Fibroblast of skin of left quadriceps (primary cell): ENCODE results near the gene CACNG4.

ENCODE experiments used
- DNase-seq, 2 experiments: peaks; one replicate each; pipeline ENCODE4 v3.0.0-alpha.2; 2013; ENCODE audit warnings: low read depth in 2 of 2

The CACNG4 gene

DNA sequence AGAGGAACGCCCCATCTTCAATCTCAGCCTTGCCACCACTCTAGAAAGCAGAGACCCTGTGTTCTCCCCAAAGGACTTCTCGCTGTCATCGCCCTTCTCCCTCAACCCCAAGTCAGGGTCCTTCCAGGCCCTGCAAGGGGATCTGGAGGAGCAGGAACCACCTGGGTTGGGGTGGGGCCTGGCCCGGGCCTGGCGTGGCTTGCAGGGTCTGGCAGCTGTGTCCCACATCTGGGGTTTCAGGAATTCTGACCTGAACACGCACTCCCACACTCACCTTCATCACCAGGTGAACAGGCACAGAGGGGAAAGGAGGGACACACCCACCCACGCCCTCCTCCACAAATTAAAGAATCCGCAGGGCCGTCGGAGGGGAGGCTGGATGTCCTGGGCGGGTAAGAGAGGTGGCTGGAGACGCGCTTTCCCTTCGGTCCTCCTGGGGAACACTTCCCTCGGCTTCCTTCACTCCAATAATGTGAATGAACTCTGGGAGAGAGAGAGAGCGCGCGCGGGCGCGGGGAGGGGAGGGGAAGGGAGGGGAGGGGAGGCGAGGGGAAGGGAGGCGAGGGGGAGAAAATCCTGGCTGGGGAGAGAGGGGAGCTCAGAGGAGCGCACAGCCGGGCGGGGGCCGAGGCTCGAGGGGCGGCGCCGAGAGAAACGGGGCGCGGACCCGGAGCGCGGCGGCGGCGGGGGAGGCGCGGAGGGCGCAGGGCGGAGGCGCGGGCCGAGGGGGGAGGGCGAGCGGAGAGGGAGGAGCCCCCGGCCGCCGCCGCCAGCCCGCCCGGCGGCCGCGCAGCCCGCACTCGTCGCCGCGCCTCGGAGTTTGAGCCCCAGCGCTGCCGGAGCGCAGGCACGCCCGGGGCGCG is at the start of gene CACNG4:
TSS of gene CACNG4 (plus strand) at position 799 of the 863 bp plus-strand sequence. CDS start 205 bp downstream, outside the sequence.
- no peak for DNase-seq

DNA sequence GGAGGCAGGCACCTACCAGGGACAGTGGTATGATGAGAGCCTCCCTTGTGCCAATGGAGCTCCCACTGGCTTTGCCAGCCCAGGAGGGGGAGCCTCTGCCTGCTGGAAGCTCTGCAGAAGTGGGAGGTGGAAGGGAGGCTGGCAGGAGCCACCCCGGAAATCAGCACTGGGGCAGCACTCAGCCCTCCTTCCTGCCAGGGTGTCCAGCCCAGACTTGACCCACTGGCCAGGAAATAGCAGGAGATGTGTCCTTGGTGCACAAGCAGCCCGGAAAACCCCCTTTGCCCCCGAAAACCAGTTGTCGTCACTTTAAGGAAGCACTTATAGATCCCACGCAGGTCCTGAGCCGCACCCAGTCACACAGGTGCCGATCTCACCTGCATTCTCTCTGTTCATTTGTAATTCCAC is 49.3 kb upstream of the CACNG4 start:
- no peak for DNase-seq

DNA sequence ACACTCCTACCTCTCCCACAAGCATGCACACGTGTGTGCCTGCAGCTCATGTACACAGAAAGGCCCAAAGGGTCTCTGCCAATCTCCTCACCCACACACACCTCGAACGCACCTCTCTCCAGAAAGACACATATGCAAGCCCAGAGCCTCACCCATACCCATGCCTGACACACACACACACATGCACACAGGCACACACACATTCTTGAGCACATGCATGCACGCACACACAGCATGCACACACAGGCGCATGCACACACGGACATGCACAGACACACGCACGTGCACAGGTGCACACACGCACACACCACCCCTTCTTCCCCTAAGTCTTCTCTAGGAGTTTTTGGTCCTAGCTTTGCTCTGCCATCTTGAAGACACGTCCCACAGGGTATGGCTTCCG is 48.7 kb upstream of the CACNG4 start:
- no peak for DNase-seq

DNA sequence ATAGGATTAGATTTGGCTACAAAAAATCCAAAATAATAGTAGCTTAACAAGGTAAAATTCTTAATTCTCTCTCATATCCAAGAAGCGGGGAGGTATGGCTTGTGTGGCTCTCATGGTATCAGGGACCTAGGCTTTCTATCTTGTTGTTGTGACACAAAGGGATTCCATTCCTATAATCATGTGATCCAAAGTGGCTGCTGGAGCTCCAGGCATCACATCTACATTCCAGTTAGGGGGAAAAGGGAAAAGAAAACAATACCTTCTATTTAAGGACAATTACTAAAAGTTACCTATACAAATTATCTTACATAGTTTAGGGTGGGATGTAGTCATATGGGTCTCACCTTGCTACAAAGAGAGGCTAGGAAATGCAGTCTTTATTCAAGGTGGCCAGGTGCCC is 47.6 kb upstream of the CACNG4 start:
- DNase-seq = no peak

DNA sequence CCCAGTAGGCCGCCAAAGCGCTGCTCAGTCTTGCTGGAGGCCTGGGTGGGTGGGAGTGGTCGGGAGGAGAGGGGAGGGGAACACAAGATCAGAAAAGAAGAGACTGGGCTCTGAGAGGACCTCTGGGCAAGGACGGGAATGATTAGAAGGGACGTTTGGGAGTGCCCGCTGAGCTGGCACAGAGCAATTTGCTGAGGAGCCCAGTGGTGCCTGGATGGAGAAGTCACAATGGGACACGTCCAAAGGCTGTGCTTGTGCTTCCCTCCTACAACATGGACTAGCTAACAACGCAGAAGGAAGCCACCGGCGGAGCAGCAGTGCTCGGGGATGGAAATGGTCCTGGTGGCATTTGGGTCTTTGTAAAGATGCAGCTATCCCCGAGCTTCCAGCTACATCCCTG is 45.6 kb upstream of the CACNG4 start:
- DNase-seq = no peak

DNA sequence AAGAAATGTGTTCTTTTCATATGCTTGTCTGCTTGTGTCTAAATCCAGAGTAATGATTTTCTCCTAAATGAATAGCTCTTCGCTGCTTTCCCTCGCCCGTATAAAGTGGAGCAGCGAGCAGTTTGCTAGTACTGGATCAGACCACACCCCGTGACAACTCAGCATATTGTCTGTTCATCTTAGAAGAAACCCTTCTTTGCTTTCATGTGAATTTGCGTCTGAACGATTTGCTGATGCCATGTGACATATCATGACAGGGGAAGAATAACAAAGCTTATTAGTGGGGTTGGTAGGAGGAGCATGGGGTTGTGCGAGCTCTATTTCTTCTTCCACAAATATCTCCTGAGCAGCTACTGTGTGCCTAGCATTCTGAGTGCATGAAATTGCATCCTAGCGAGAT is 44.1 kb upstream of the CACNG4 start:
- DNase-seq = no peak

DNA sequence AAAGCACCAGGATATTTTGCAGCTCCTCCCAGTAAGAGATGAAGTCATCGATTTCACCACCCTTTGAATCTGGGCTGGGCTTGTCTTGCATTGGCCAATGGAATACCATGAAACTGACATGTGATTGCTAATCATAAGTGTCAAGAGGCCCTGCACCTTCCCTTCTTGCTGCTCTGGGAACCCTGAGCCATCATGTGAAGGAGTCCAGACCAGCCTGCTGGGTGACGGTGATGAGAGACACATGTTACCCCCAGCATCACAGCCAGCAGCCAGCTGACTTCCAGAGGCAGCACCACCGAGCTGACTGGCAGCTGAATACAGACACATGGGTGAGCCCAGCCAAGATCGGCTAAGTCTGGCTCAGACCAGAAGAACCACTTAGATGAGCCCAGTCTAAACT is 43.6 kb upstream of the CACNG4 start:
- DNase-seq = no peak

DNA sequence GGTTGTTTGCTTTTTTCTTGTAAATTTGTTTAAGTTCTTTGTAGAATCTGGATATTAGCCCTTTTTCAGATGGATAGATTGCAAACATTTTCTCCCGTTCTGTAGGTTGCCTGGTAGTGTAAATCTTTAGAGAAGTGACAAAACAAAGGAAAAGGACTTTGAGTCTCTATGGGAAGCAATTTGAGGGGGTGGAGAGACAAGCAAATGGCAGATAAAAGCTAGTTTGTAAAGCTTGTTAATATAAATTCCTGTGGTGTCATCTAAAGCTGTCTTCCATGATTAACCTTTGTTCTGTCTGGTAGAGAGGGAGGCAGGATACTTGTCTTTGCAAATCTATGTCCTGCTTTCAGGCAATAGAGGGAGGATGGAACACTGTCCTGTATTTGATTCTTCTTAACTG is 40.6 kb upstream of the CACNG4 start:
- no peak for DNase-seq

DNA sequence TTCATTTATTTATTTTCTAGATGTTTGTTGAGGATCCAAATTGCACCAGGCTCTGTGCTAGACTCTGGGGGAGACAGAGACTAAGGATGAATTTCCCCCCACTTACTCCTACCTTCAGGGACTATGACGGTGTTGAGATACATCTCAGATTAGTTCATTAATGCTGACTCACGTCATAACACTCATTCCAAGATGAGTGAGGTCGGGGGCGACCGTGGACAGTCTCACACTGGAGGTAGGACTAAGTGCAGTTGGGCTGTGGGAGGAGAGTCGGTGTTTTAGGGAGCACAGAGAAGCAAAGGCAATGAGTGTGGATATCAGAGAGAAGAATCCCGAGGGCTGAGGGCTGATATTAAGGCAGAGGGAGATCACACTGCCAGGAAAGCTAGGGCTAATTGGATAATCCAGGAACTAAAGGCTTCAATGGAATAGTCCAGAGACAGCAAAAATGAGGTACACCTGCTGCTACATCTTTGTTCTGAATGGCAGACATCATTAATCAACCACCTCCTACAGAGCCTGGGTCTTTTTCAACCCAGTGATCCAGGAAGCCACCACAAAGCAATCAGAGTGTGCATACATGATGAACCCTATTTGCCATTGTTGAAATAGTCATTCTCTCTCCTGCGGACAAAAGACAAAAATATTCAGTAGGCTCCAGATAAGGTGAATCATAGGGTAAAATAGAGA is 38.6 kb upstream of the CACNG4 start:
- DNase-seq = no peak

DNA sequence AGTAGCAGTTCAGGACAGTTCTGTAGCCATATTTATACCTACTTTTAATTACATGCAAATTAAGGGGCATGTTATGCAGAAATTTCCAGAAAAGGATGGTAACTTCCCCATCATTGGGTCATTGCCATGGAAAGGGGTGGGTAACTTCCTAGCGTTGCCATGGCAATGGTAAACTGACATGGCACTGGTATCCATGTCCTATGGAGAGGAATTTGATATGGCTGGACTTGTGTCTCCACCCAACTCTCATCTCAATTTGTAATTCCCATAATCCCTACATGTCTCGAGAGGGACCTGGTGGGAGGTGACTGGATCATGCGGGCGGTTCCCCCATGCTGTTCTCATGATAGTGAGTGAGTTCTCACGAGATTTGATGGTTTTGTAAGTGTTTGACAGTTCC is 35.6 kb upstream of the CACNG4 start:
- no peak for DNase-seq

DNA sequence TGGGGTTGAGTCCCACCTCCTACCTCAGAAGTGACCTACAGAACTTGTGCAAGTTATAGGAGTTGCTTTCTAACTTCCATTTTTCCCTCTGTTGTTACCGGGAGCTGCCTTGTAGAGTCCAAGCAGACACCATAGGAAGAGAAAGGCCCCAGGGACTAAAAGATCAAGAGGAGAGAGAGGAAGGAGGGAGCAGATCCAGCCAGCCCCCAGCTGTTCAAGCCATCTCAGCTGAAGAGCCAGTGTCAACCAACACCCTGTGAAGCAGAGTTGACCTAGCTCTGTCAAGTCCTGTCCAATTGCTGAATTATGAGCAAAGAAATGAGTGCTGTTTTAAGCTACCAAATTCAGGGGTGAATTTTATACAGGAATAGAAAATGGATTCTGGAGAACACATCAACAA is 34.9 kb upstream of the CACNG4 start:
- DNase-seq = no peak

DNA sequence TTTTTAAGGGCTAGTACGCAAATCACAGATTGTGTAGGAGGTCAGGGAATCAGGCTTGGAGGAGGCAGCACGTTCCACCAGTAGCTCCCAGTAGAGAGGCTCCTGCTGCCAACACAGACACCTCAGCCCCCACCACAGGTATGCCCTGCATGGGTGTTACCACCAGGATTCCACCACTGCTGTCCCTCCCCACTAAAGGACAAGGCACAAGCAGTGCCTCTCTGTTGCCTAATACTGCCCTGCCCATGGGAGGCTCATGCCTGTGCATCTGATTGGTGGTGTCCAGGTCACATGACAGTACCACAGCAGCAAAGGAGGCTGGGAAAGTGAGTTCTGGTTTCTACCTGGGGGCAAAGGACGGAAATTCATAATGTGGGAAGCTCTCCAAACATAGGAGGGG is 33.6 kb upstream of the CACNG4 start:
- DNase-seq = no peak

DNA sequence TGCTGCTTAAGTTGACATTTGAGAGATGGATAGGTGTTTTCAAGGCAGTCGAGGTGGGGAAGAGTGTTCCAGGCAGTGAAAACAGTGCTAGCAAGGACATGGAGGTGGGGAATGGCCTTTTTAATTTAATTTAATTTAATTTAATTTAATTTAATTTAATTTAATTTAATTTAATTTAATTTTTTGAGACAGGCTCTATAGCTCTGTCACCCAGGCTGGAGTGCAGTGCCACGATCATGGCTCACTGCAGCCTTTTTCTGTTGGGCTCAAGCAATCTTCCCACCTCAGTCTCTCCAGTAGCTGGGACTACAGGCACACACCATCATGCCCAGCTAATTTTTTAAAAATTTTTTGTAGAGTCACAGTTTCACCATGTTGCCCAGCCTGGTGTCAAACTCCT is 32.2 kb upstream of the CACNG4 start:
- DNase-seq = no peak

DNA sequence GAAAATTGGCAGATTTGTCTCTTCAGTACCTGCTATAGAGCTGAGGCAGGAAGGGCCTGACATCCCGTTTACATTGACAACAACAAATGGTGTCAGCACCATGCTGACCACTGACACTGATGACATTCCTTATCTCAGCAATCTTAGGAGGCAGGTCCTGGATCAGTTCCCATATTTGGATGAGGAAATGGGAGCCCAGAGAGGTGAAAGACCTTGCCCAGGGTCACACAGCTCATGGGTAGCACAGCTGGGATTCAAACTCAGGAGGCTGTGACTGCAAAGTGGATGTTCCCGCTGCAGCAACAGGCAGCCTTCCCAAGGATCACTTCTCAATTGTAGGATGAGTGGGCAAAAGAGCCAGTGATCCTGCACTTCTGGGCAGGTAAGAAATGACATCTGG is 30.5 kb upstream of the CACNG4 start:
- DNase-seq = no peak

DNA sequence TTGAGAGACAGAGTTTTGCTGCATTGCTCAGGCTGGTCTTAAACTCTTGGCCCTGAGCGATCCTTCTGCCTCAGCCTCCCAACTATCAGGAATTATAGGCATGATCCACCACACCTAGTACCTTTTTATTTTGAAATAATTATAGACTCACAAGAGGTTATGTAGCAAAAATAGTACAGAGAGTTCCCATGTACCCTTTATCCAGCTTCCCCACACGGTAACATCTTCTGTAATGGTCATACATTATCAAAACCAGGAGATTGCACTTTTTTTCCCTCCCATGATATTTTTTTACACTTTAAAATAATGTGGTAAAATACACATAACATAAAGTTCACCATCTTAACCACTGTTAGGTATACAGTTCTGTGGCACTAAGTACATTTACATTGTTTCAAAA is 28.8 kb upstream of the CACNG4 start:
- no peak for DNase-seq

DNA sequence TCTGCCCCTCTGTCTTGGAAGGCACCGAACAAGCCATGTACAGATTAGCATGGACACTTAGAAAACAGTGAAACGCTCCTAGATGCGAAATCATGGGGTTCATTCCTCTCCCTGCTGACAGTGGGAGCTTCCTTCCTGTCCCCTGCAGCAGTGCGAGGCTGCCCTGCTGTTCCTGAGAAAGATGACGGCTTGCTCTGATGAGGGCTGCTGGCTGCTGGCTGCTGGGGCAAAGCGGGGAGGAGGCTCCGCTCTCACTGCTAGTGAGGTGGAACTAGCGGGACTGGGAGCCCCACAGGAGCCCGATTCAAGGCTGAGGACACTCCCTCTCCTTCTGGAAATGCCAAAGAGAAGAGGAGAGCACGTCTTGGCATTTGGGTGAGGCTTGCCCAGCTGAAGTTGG is 25.9 kb upstream of the CACNG4 start:
- no peak for DNase-seq

DNA sequence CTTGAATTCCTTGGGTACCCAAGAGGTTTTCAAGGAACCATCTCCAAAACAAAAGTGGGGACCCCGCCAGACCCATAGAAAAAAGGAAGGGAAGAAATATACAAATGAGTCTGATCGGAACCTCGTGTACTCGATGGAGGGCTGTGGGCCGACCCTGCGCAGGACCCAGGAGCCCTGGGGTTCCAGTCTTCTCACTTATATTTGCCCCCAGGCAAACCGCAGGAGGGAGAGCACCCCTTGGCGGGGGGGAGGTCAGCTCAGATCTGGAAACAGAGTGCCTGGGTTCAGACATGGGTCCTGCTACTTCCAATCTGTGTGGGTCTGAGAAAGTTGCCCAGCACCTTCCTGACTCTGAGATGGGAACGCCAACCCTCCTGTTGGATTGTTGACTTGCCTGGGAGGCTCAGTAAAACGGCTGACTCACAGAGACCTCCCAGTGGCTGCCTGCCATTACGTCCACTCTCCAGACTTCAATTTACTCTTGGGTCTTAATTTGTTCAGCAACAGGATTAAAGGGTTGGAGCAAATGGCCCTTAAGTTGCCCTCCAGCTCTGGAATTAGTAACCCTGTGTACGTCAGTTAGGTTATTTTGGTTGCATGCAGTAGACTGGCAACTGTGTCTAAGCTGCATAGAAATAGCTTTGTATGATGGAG is 24.9 kb upstream of the CACNG4 start:
- no peak for DNase-seq

DNA sequence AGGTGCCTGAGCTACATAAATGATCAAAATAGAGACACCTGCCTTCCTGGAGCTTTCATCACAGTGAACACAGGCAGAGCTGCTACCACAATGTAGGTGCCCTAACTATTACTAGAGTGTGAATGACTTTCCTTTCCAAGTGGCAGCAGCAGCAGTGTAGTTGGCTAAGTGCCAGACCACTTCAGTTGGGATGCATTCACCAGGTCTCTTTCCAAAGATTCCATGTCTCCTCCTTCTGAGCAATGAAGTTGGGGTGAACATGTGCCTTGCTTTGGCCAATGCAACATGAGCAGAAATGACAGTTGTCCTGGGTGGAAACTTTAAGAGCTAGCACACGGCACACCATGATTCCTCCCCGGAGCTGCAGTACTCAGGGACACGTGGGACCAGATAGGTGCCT is 23.3 kb upstream of the CACNG4 start:
- no peak for DNase-seq

DNA sequence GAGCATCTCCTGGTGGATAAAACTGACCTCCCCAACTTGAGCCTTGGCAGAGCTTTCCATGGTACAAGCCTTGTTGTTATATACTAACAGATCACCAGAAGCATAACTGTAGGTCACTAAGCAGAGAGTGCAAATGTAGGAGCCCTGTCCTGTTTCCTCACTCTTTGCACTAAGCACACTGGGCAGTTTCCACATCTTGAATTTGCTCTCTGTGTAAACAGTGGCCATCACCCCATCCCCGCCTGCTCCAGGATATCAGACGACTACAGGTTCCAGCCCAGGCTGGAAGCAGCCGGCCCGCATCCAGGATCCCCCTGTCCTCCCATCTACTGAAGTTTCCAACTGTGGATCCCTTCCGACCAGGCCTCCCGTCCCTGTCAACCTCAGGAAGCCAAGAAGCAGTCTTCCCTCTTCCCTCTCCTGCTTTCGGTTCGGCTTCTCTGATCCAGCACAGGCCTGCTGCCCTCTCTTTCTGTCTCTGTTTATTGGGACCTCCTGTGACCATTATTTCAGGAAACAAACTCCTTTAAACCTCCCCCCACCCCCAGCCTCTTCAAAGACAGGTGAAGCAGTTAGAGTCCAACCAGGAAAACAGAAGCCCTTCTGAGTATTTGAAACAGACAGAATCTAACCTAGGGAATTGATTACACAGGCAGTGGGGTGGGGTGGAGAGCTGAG is 22.6 kb upstream of the CACNG4 start:
- no peak for DNase-seq

DNA sequence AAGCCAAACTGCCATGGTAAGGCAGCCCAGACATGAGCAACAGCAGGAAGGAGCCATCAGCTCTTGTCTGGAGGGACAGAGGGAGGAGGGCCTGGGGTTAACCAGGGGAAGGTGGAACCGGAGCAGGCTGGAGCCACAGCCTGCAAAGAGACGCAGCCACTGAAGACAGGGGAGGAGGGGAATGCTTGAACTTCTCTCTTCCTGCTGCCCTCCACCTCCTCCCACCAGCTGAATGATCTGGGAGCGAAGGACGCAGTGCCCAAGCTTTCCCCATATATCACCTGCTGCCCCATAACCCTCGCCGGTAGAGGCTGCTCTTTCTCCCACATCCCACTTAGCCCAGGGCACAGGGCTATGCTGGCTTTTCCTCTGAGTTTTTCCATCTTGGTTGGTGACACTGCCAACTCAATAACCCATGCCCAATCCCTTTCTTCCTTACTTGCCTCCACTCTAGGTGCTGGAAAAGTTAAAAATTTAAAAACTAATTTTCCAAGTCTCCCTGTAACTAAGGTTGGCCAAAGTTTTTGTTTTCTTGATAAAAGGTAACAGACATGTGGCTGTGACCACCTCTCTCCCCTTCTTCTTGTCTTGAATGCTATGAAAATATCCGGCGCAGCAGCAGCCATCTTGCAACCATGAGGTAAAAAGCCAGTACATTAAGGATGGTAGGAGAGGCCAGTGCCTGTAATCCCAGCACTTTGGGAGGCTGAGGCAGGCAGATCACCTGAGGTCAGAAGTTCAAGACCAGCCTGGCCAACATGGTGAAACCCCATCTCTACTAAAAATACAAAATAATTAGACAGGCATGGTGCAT is 21.8 kb upstream of the CACNG4 start:
- DNase-seq = no peak

DNA sequence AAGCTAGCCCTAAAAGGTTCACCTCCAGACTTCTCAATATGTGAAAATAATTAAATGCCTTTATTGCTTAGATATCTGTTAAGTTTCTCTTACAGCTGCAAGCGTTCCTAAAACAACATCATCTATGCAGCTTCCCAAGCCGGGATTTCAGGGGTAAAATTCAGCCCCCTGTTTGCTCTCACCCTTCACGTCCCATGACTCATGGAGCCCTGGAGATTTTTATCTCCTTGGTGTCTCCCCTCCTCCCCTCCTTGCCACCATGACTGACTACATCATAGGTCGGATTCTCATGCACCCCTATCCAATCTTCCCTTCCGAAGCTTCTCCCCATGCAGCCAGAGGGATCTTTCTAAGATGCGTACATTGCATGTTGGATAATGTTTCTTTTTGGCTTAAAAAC is 21.0 kb upstream of the CACNG4 start:
- DNase-seq = no peak
